ENCODE measurements around the gene TAX1BP1. TPM values are rescaled to one million over a fixed set of nuclear protein-coding genes. Genes with fewer than 3 reads are reported as not detected.

The TAX1BP1 gene
- polyA plus RNA-seq, 1 donor from 2014 or later, result 115 TPM

DNA sequence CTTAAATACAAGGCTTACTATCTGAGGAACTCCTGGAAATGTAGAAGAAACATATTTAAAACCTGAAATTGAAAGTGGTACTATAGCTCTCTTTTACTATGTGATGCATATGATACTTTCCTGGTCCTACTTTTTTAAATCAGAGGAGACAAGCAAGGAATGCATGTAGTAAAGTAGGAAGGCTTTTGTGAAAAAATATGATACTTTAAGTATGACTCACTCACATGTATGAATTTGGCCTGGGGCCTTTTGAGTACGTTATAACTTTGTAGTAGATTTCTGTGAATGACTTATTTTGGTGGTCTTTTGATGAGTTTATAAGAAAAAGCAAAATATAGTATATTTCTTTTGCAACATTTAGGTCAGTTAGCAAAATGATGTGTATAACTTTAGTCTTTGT lies 53.8 kb downstream of the TAX1BP1 start:
- H4K20me1 ChIP-seq (ENCODE audit: insufficient read depth), result no peaks in the 10 kb centered on the region
- no peak overlapping the region for H2AFZ ChIP-seq (ENCODE audit: low read depth, low read length)
- H3K9me3 ChIP-seq (ENCODE audit: low read length), result no peaks in the 10 kb centered on the region
- peaks cover 10% of the 10 kb centered on the region for H3K36me3 ChIP-seq (ENCODE audit: insufficient read depth, low read length)
- no peaks in the 10 kb centered on the region for H3K9me2 ChIP-seq (ENCODE audit: insufficient read depth, low read length)
- no peak overlapping the region for H3K4me2 ChIP-seq (ENCODE audit: low read length)
- H3K79me2 ChIP-seq (replicated peaks; ENCODE audit: insufficient read depth, low read length), result no peaks in the 10 kb centered on the region
- H3K9ac ChIP-seq (ENCODE audit: low read length), result no peak overlapping the region
- no peaks in the 10 kb centered on the region for H3K27me3 ChIP-seq (ENCODE audit: insufficient read depth, low read depth, low read length)
- no peaks in the 10 kb centered on the region for H3F3A ChIP-seq (ENCODE audit: insufficient read depth, low read length, poor library complexity, severe bottlenecking)
- H3K4me3 ChIP-seq (ENCODE audit: low read length), result no peak overlapping the region
- TF ChIP-seq SMC3 (conservative IDR thresholded peaks at IDR 0.05; ENCODE audit: poor library complexity) (no peak), EZH2 (IDR thresholded peaks at IDR 0.05; ENCODE audit: borderline replicate concordance, insufficient read depth, low read length, poor library complexity, severe bottlenecking) (no peak), TAF1 (IDR thresholded peaks at IDR 0.05; ENCODE audit: low read depth) (no peak), RAD21 (conservative IDR thresholded peaks at IDR 0.05) (no peak), POLR2AphosphoS5 (IDR thresholded peaks at IDR 0.05) (no peak), EP300 (conservative IDR thresholded peaks at IDR 0.05; ENCODE audit: poor library complexity, severe bottlenecking) (no peak), MXI1 (conservative IDR thresholded peaks at IDR 0.05; ENCODE audit: poor library complexity, severe bottlenecking) (no peak)
- TF ChIP-seq, protein P1, sequence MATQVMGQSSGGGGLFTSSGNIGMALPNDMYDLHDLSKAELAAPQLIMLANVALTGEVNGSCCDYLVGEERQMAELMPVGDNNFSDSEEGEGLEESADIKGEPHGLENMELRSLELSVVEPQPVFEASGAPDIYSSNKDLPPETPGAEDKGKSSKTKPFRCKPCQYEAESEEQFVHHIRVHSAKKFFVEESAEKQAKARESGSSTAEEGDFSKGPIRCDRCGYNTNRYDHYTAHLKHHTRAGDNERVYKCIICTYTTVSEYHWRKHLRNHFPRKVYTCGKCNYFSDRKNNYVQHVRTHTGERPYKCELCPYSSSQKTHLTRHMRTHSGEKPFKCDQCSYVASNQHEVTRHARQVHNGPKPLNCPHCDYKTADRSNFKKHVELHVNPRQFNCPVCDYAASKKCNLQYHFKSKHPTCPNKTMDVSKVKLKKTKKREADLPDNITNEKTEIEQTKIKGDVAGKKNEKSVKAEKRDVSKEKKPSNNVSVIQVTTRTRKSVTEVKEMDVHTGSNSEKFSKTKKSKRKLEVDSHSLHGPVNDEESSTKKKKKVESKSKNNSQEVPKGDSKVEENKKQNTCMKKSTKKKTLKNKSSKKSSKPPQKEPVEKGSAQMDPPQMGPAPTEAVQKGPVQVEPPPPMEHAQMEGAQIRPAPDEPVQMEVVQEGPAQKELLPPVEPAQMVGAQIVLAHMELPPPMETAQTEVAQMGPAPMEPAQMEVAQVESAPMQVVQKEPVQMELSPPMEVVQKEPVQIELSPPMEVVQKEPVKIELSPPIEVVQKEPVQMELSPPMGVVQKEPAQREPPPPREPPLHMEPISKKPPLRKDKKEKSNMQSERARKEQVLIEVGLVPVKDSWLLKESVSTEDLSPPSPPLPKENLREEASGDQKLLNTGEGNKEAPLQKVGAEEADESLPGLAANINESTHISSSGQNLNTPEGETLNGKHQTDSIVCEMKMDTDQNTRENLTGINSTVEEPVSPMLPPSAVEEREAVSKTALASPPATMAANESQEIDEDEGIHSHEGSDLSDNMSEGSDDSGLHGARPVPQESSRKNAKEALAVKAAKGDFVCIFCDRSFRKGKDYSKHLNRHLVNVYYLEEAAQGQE (IDR thresholded peaks at IDR 0.05; ENCODE audit: borderline replicate concordance), result no peak
- TF ChIP-seq, protein P2, sequence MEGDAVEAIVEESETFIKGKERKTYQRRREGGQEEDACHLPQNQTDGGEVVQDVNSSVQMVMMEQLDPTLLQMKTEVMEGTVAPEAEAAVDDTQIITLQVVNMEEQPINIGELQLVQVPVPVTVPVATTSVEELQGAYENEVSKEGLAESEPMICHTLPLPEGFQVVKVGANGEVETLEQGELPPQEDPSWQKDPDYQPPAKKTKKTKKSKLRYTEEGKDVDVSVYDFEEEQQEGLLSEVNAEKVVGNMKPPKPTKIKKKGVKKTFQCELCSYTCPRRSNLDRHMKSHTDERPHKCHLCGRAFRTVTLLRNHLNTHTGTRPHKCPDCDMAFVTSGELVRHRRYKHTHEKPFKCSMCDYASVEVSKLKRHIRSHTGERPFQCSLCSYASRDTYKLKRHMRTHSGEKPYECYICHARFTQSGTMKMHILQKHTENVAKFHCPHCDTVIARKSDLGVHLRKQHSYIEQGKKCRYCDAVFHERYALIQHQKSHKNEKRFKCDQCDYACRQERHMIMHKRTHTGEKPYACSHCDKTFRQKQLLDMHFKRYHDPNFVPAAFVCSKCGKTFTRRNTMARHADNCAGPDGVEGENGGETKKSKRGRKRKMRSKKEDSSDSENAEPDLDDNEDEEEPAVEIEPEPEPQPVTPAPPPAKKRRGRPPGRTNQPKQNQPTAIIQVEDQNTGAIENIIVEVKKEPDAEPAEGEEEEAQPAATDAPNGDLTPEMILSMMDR (IDR thresholded peaks at IDR 0.05; ENCODE audit: poor library complexity, severe bottlenecking), result no peak
- H3K27ac ChIP-seq (ENCODE audit: low read length), result no peak overlapping the region

DNA sequence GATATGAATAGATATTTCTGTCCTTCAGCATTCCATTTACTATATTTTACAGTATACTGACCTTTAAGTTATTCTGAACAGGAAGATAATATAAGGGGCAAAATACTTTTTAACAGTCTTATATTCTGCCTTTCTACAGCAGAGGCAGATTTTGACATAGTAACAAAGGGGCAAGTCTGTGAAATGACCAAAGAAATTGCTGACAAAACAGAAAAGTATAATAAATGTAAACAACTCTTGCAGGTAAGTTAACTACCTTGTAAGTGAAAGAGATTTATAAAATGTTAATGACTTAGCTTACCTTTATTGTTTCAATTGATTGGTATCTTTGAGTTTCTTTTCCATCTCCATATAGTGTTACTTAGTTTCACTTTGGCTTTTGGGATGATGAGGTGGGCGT lies 56.0 kb downstream of the TAX1BP1 start:
- no peaks in the 10 kb centered on the region for H3K9me3 ChIP-seq (ENCODE audit: low read length)
- TF ChIP-seq TAF1 (IDR thresholded peaks at IDR 0.05; ENCODE audit: low read depth) (no peak), RAD21 (conservative IDR thresholded peaks at IDR 0.05) (no peak), SMC3 (conservative IDR thresholded peaks at IDR 0.05; ENCODE audit: poor library complexity) (no peak), EP300 (conservative IDR thresholded peaks at IDR 0.05; ENCODE audit: poor library complexity, severe bottlenecking) (no peak), POLR2AphosphoS5 (IDR thresholded peaks at IDR 0.05) (no peak), EZH2 (IDR thresholded peaks at IDR 0.05; ENCODE audit: borderline replicate concordance, insufficient read depth, low read length, poor library complexity, severe bottlenecking) (no peak), MXI1 (conservative IDR thresholded peaks at IDR 0.05; ENCODE audit: poor library complexity, severe bottlenecking) (no peak)
- TF ChIP-seq, protein P1 (IDR thresholded peaks at IDR 0.05; ENCODE audit: borderline replicate concordance), result no peak
- TF ChIP-seq, protein P2 (IDR thresholded peaks at IDR 0.05; ENCODE audit: poor library complexity, severe bottlenecking), result no peak
- peaks cover 10% of the 10 kb centered on the region for H3K36me3 ChIP-seq (ENCODE audit: insufficient read depth, low read length)

More for the DNA sequence above, 56.0 kb downstream of the TAX1BP1 start:
- H3K27me3 ChIP-seq (ENCODE audit: insufficient read depth, low read depth, low read length), result no peaks in the 10 kb centered on the region
- no peak overlapping the region for H3K27ac ChIP-seq (ENCODE audit: low read length)
- H3K4me3 ChIP-seq (ENCODE audit: low read length), result no peak overlapping the region
- no peaks in the 10 kb centered on the region for H4K20me1 ChIP-seq (ENCODE audit: insufficient read depth)
- no peak overlapping the region for H3K9ac ChIP-seq (ENCODE audit: low read length)
- no peaks in the 10 kb centered on the region for H3K9me2 ChIP-seq (ENCODE audit: insufficient read depth, low read length)
- H2AFZ ChIP-seq (ENCODE audit: low read depth, low read length), result no peak overlapping the region
- H3F3A ChIP-seq (ENCODE audit: insufficient read depth, low read length, poor library complexity, severe bottlenecking), result no peaks in the 10 kb centered on the region
- H3K79me2 ChIP-seq (replicated peaks; ENCODE audit: insufficient read depth, low read length), result no peaks in the 10 kb centered on the region
- no peak overlapping the region for H3K4me2 ChIP-seq (ENCODE audit: low read length)
